AG09309 (cell line): Measurements from ENCODE around the gene CAMK1D.

ENCODE experiments used
- DNase-seq: peaks from one replicate; pipeline ENCODE4 v3.0.0-alpha.2; 2010; ENCODE audit warnings: low read depth
- H3K4me3 ChIP-seq: 2 replicates; pipeline ENCODE4 v1.5.1; 2011; ENCODE audit warnings: mild to moderate bottlenecking, low read depth, low read length, moderate library complexity; ENCODE audit not compliant: control insufficient read depth
- TF ChIP-seq, protein P1 (sequence below): IDR thresholded peaks from 2 replicates; pipeline ENCODE4 v1.5.1; 2011; ENCODE audit warnings: mild to moderate bottlenecking, low read depth, low read length, inconsistent platforms; ENCODE audit not compliant: insufficient read depth, control insufficient read depth; ENCODE audit errors: missing control alignments

Gene CAMK1D

GRCh38 chr10:12389154-12389734 is 39.9 kb downstream of the CAMK1D start:
- TF ChIP-seq, protein P1, sequence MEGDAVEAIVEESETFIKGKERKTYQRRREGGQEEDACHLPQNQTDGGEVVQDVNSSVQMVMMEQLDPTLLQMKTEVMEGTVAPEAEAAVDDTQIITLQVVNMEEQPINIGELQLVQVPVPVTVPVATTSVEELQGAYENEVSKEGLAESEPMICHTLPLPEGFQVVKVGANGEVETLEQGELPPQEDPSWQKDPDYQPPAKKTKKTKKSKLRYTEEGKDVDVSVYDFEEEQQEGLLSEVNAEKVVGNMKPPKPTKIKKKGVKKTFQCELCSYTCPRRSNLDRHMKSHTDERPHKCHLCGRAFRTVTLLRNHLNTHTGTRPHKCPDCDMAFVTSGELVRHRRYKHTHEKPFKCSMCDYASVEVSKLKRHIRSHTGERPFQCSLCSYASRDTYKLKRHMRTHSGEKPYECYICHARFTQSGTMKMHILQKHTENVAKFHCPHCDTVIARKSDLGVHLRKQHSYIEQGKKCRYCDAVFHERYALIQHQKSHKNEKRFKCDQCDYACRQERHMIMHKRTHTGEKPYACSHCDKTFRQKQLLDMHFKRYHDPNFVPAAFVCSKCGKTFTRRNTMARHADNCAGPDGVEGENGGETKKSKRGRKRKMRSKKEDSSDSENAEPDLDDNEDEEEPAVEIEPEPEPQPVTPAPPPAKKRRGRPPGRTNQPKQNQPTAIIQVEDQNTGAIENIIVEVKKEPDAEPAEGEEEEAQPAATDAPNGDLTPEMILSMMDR = no peak
- H3K4me3 ChIP-seq = no peak overlapping the region
- DNase-seq = no peak

GRCh38 chr10:12390733-12391132 is 41.4 kb downstream of the CAMK1D start:
- TF ChIP-seq, protein P1 = no peak

DNA sequence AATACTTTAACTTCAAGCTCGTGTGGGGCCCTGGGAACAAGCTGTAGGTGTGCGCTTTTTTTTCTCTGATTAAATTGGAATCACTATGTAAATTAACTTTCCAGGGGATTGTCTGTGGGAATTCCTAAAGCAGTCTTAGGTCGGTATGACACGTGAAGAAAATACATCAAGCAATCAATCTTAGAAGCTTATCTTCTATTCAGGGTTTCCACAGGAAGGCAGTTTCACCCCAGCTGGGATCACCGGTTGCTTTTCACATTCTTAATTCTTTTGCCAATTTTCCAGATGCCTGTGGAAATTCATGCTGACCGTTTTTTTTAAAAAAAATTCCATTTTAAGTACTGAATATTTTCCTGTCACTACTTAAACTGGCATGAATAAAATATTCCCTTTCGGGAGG is 41.9 kb downstream of the CAMK1D start:
- TF ChIP-seq, protein P1 = no peak
- no peak overlapping the region for H3K4me3 ChIP-seq
- no peak for DNase-seq

More at GRCh38 chr10:12390733-12391132, 41.4 kb downstream of the CAMK1D start:
- no peak for DNase-seq
- no peak overlapping the region for H3K4me3 ChIP-seq

DNA sequence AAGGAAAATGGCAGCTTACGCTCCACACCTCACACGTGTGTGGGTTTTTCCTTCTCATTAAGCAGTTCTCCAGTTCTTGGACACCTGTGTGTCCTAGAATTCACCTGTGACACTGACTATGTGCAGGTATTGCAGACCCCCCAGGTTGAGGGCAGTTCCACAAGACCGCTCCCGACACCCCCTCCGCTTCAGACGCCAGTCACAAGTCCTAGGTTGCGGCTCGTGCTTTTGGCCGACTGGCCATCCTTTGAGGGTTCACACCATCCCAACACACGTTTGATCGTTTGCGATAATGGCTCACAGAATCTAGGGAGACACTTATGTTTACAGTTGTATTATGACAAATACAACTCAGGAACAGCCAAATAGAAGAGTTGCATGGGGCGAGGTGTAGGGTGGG is 44.5 kb downstream of the CAMK1D start:
- H3K4me3 ChIP-seq = no peak overlapping the region
- DNase-seq = no peak
- TF ChIP-seq, protein P1 = no peak

DNA sequence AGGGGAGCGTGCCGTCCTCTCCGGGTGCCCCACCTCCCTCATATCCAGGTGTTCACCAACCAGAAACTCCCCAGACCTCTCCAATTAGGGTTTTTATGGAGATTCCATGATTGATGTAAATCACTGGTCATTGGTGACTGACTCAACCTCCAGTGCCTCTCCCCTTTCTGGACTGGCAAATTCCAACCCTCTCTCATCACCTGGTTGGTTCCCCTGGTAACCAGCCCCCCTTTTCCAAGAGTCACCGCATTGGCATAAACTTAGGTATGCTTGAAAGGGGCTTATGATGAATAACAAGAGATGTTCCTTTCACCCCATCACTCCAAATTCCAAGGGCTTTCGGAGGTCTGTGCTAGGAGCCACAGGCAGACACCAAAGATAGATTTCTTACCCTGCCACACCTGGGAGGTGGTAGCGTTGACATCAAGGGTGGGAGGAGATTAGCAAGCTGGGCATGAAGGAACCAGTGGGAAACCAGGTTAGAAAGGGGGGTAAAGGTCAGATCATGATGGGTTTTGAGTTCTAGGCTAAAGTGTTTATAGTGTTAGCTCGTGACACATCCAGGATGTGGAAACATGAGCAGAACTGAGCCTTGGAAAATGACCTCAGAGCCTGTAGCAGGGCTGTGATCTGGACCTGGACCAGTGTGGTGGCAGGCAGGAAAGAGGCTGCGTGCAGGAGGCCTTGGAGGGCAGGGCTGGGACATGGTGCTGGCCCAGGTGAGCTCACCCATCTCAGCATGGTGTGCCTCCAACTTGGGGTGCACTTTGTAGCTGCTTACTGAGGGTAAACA is 45.1 kb downstream of the CAMK1D start:
- no peak overlapping the region for H3K4me3 ChIP-seq
- TF ChIP-seq, protein P1 = no peak

DNA sequence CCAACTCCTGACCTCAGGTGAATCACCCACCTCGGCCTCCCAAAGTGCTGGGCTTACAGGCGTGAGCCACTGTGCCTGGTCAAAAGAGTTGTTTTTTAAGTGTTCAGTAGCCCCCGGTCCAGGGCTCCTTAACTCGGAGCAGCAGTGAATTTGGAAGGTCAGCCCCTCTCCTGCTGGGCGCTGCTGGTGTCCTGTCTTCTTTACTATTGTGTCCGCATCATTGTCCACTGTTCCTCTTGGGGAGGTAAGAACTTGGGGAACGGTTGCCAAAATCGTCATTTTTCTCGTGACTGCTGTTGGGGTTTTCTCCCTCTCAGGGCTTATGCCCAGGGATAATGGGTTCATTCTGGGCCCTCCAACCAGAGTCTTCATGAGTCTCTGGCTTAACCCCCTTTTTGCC is 46.7 kb downstream of the CAMK1D start:
- TF ChIP-seq, protein P1 = no peak
- DNase-seq = no peak

More for the DNA sequence above, 45.1 kb downstream of the CAMK1D start:
- no peak for DNase-seq

DNA sequence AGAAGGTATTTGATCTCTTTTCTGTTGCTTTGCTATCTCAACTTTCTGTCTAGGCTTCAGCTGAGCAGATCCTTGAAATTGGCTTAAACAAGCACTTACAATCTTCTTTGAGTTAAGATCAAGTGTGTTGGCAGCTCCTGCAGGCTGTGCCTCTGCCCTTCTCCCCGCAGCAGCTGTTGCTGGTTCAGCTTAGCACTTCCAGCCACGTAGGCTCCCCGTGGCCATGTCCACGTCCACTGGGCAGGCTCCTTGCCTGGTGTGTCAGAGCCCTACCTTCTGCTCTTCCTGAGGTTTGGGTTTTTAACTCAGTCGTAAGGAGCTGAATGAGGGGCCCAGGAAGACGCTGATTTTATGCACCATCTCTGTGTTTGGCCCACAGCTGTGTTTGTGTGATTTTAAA is 47.2 kb downstream of the CAMK1D start:
- no peak overlapping the region for H3K4me3 ChIP-seq
- TF ChIP-seq, protein P1 = no peak
- DNase-seq = no peak

More for the DNA sequence above, 46.7 kb downstream of the CAMK1D start:
- no peak overlapping the region for H3K4me3 ChIP-seq
